GM21717 (cell line): ENCODE data around the gene TGIF1.

Source experiments
- ATAC-seq: cut with Tn5 transposase; IDR thresholded peaks from one replicate; pipeline ENCODE4 v1.9.1; 2021; ENCODE audit warnings: mild to moderate bottlenecking, moderate library complexity; ENCODE audit not compliant: unreplicated experiment

Gene TGIF1

DNA sequence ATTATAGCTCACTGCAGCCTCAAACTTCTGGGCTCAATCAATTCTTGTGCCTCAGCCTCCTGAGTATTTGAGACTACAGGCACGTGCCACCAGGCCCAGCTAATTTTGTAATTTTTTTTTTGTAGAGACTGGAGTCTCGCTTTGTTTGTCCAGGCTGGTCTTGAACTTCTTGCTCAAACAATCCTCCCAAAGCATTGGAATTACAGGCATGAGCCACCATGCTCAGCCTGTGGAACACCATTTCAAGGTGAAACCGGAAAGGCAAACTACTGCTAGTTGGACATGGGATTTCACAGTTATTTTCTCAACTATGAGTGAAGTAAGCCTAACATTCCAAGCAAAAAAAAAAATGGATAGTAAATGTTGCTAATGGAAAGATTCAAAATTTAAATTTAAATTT, 20.9 kb upstream of the TGIF1 start:
- no peak for ATAC-seq

DNA sequence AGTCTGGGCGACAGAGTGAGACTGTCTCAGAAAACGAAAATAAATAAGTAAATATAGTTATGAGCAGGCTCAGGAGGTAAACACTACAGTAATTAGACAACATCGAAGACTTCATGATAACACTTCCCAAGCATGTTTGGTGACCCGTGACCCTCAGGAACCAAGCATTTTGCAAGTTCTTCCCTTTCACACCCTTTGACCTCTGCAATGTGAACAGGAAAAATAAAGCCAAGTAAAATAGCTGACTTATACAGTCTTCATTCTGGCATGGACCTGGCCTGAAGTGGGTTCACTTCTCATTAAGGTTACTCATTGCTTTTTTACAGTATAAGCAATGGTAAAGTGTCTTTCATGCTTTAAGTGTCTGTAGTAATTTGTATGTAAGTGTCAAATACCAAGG, 15.3 kb upstream of the TGIF1 start:
- no peak for ATAC-seq

DNA sequence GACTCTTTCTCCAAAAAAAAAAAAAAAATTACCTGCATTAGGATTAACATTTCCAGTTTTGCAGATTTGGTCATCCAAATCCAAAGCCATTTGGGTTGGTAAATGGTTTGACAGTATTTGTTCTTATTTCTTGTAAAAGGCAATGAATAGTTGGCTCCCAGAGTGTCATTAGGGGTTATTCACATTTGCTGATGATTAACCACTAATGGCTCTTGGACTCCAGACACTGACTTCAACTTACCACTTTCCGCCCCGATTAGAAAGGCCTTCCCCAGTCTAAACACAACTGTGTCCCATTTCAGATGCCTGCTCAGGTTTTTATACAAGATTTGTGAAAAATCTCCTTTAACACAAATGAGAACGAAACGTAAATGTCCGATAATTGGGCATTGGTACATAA, 9.6 kb upstream of the TGIF1 start:
- no peak for ATAC-seq

DNA sequence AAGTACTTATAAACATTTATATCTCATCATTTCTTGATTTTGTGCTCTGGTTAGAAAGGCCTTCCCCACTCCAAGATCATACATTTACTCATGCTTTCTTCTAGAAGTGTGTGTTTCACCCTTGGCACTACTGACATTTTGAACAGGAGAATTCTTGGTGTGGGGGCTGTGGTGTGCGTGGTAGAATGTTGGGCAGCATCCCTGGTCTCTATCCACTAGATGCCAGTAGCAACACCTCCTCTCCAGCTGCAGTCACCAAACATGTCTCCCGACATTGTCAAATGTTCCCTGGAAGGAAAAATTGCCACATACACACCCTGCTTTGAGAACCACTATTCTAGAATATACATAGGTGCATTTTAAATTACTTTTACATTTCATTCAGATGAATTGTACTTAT, 8.7 kb upstream of the TGIF1 start:
- ATAC-seq = no peak

DNA sequence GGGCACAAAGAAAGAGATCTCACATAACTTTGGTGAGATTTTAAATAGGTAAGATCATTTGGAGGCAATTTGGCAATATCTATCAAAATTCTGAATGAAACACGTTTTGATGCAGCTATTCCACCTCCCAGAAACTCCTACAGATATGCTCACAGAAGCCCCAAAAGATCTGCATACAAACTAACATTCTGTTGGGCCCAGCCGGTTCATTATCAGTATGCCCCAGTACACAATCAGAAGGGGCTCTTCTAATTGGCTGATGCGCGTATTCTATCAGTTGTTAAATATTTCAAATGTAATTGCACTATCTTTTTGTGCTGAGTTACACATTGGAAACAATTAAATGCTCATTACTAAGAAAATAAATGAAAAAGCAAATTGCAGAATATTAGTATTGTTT, 7.1 kb upstream of the TGIF1 start:
- no peak for ATAC-seq

DNA sequence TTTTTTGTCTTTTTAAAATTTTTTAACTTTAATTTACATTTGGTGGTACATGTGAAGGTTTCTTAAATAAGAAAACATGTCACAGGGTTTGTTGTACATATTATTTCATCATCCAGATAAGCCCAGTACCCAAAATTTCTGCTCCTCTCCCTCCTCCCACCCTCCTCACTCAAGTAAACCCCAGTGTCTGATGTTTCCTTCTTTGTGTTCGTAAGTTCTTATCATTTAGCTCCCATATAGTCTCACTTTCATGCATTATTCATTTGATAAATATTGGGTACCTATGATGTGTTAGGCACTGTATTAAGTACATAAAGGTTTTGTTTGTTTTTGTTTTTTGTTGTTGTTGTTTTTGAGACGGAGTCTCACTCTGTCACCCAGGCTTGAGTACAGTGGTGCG, 5.7 kb upstream of the TGIF1 start:
- no peak for ATAC-seq

DNA sequence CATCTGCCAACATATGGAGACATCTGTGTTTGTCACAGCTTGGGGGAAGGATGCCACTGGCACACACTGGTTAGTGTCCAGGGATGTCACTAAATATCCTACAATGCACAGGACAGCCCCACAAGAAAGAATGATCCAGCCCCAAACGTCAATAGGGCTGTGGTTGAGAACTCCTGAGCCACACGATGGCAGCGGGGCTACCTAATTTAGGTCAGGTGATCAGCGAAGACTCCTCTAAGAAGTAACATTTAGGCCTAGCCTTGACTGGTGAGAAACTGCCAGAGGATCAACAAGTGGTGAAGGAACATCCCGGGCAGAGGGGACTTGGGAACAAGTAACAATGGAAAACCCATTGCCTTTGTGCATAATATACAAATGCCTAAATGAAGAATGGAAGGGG, 5.0 kb upstream of the TGIF1 start:
- ATAC-seq = no peak

DNA sequence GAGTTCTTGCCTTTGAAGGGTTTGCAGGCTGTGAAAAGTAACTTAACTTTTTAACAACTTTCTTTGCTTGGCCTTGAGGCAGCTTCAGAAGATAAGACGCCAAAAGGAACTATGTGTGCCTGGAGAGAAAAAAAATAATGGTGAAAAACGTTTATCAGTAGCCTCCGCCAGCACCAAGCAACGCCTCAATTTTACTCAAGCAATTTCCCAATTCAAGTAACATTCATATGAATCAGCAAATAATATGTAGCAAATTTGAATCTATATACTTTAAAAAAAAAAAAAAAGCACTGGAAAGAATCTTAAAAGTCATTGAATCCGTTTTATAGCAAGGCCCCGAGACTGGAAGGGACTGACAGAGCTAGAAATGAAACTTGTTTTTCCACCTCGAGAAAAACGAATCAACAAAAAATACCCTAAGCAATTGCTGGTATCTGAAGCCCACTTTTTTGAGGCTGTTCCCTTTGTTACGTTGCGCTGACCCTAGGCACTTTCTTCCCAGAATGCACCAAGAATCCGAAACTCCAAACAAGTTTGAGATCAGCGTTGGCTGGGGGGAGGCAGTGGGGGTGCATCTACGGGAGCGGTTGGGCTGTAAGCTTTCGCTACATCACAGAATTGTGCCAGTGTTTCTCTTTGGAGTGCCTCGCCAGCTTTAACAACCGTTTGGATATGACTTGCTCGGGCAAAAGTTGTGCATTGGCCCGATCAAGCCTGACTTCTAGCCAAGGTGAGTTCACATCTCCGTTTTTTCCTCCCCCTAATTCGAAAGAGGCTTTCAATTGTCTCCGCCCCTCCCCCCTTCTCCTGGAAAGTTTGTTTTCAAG, 2.7 kb upstream of the TGIF1 start:
- no peak for ATAC-seq

DNA sequence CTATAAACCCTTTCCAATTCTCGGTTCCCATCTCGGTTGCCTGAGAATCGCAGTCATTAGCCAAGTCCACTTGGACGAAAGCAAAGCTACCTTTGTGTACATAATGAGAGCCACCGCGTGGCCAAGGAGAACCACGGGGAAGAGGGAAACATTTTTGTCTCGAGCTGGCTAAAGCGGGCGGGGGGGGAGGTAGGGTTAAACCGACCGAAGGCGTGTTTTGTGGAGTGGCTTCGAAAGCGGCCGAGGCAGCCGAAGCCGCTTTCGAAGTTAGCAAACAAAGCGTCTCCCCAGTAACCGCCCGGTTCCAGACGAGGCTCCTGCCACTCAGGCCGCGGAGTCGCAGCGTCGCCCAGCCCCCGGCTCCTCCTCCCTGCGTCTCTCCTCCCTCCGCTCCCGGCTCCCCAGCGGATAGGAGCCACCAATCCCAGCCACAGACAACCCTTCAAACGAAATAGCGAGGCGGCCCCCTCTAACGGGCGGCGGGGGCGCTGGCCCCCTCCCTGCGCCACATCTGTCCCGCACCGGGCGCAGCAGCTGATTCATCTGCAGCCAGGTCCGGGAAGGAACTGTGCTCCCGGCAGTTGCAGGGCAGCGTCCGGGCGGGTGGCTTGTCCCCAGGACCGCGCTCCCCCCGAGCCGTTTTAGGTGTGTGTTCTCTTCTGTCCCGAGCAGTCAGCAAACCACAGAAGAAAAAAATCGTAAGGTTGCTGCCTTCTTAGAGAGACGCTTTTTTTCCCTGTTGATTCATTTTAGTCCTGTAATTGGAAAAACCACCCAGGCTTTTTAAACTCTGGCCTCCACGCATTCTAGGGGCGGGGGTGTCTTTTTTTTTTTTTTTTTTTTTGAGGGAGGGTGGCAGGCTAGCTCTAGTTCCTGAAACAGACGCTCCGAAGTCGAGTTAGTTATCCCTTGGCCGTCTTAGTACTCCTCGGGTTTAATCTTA, 1.8 kb upstream of the TGIF1 start:
- ATAC-seq = peak; percentile 59

DNA sequence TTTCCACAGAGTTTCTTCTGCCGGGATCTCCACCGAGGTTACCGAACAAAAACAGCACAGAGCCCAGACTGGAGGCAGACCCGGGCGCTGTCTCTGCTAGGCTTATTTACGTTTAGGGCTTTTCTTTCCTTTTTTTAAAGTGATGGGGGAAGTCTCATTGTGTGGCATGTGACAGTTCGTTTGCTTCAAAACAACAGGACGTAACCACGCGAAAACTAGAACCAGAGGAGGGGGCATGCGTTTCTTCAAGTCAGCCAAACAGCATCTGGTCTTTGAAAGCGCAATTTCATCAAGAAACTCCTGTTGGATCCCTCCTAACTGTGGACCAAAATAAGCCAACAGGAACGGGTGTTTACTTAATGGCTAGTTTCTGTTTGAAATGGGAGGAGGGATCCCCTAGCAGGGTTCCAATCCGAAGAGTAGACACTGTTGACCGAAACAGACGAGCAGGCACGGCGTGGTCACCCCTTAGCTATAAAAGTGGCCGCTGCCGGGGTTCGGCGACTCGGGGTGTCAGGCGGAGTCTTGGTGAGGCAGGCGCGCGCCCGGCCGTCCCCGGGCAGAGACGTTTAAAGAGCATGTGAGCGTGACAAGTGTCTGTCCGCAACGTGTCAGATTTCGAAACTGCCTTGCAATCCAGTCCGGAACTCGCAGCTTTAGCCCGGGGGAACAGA, 997 bp upstream of the TGIF1 start:
- ATAC-seq = peak; percentile 30

DNA sequence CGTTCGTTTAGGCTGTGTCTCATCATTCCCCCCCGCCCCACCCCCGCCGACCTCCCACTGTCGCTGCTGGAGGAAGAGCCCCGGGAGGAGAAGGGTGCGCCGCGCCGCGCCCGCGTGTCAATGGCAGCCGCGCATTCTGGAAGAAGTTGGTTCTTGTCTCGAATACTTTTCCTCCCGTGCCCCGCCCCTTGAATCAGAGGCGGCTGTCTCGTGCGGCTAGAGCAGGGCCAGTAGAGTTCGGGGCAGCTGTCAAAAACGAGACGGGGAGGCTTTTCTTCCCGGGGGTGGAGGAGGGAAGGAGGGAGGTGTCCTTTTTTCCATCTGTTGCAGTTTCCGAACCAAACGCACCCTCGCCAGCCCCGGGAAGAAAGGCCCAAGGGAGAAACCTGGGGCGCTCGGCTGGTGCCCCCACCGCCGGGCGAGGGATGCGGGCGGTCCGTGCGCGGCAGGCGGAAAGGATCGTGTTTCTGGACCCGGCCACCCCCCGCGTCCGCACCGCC, 410 bp upstream of the TGIF1 start:
- no peak for ATAC-seq

DNA sequence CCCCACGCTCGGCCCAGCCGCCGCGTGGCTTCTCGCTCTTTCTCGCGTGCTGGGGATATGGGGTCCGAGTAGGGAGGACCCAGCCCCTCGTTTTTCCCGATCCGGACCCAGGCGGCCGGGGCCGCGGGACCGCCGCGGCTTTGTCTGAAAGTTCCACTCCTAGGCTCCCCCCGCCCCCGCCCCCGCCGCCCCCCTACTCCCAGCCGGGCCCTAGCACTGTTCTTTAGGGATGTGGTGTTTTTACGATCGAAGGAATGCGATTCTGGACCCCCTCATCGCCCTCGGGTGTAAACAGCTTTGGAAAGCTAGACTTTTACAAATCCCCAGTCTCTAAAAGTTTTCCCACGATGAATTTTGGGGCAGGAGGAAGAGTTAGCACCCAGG, 819 bp downstream of the TGIF1 start:
- ATAC-seq = no peak

DNA sequence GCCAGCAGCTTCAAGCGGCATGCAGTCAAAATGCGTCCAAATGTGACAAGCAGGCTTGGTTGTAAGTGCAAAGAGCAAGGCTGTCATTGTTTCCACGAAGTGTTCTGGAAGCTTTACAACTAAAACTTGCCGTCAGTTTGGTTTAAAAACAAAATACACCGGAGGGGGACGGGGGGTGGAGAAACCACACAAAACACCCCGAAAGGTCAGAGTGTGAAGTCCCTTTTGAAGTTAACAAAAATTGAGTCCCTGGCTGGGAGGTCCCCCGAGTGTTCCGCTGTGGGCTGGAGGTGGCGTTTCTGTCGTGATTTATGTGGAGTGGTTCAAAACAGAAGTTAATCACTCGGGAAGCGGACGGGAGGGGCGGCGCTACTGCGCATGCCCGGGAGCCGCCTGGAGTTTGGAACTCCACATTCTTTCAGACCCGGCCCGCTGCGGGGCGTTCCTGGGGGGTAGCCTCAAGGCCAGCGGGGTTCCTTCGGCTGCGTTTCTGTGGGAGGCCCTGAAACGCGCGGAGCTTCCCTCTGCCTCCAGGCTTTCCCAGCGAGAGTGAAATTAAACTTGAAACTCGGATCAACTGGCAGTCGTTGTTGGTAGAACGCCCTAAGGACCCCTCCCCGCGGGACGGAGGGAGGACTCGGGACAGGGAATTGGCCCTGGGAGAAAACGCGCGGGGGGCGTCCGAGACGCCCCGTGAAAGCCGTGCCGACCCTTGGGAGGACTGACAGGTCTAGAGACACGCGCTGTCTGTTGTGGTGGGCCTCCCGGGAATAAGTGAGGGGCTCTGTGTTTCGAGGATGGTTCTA, 1.4 kb downstream of the TGIF1 start:
- ATAC-seq = no peak

DNA sequence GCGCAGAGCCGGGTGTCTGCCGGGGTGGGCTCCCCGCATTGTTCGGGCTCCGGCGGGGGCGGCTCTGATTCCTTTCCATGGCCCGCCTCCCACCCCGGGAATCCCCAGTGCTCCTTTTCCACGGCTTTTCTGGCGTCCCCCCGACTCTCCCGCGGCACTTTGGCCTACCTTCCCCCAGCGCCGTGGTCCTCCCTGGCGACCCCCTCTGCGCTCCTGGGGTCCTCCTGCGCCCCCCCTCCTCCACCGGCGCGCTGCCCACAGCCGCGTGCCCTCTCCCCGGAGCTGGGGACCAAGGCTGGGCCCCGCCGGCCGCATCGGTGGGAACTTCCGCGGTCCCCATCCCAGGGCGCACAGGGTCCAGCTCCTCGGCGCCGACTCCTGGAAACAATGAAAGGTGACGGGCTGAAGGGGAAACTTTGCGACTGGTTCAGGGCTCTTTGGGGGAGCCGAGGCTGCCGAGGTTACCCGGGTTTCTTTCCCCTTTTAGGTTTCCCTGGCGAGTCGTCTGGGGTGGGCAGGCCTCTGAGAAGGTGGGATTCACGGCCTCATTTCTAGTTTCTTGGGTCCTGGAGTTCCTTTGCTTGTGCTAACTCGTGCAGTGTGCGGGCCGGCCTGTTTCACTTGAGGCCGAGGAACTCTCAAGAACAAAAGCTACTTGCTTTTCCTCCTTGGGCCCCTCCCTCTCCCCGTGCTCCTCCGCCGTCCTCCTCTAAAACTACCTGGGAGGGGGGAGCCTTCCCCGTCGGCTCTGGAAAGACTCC, 2.2 kb downstream of the TGIF1 start:
- ATAC-seq = no peak

DNA sequence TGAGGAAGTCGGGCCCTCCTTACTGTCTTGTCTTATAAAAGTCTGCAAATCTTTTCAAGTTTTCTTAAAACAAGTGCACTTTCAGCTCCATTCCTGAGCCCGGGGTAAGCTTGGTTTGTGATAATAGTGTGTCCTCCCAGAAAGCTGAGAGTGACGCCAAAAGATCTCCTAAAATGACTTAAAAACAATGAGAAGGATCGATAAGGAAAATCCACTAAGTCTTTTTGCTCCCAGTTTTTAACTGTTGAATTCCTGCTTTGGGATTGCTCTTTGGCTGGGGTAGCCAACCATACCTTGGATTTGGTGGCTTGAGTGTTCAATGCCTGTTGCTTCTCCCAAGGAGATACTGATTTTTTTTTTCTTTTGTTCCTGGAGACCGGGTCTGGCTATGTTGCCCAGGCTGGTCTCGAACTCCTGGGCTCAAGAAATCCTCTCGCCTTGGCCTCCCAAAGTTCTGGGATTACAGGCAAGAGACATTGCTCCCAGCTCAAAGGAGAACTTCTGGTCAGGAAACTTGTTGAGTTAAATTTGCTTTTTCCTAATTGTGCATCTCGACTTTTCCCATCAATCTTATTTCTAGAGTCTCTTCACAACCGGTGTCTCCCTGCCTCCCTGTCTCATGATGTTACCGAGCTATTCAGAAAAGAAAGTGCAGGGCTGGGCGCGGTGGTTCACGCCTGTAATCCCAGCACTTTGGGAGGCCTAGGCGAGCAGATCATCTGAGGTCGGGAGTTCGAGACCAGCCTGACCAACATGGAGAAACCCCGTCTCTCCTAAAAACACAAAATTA, 3.0 kb downstream of the TGIF1 start:
- no peak for ATAC-seq

DNA sequence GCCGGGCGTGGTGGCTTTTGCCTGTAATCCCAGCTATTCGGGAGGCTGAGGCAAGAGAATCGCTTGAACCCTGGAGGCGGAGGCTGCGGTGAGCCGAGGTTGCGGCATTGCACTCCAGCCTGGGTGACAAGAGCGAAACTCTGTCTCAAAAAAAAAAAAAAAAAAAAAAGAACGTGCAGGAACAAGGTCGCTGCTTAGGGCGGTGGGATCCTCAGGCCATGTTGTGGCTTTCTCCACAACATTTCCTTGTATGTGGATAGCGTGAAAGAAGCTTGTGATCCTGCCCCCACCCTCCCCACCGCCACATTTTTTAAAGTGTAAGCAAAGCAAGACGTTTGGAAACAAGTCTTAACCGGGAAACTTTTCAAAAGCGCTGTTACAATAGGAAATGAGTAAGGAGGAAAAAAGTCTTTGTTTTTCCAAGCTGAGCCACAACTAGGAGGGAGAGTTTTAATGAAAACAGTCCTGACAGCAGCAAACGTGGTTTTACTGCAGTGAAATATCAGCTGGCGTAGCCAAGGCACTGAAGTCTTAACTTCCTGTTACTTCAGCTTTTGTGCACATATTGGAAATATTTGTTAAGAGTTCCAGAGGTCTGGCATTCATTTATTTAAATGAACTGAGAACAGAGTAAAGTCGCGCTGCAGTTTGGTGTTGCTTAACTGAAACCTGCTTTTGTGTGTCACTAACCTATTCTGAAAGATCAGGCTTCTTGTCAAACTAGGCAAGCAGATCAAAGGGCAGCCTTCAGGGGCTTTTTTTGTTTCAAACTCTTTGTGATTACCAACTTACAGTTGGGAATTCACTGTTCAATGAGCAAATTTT, 3.8 kb downstream of the TGIF1 start:
- ATAC-seq = no peak

DNA sequence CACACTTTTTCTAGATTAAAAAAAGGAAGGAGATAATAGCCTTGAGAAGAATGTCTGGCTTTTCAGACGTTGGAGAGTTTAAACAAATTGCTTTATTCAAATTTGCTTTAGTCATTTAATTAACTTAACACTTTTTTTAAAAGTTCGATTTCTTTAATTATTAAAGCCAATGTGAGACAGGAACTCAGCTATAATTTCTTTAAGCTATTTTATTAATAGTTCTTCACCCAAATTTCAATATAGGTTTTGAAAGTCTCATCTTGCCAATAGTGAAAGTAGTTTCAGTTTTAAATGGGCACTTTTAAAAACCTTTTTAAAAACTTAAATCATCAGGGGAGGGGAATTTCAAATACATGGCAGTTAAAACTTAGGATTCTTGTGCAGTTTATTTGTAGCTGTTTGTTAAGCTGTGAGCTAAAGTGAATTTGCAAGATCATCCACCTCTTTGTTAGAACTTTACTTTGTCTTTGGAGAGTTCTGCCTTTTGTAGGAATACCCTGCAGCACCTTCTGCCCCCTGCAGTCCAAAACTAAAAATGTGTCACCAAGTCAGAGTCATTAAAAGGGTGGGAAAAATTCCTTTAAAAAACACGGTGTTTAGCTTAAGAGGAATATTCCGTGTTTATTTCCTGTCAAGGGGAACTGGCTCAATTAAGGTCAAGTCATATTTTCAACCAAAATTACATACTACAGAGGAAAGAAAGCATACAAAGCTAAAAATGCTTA, 4.6 kb downstream of the TGIF1 start:
- no peak for ATAC-seq
